HG03442 (cell line): ENCODE measurements around the gene PRICKLE1.

Source experiments
- ATAC-seq: cut with Tn5 transposase; IDR thresholded peaks from one replicate; pipeline ENCODE4 v1.9.1; 2021; ENCODE audit warnings: mild to moderate bottlenecking, moderate library complexity; ENCODE audit not compliant: unreplicated experiment

The PRICKLE1 gene

GRCh38 chr12:42463671-42464070, 125.9 kb downstream of the PRICKLE1 start:
- ATAC-seq = no peak

- ATAC-seq = no peak
Measured at GRCh38 chr12:42462486-42462885, 127.1 kb downstream of the PRICKLE1 start.

GRCh38 chr12:42459336-42459847, 130.2 kb downstream of the PRICKLE1 start:
- no peak for ATAC-seq

GRCh38 chr12:42458575-42458974, 131.0 kb downstream of the PRICKLE1 start:
- no peak for ATAC-seq

GRCh38 chr12:42450248-42450647, 139.3 kb downstream of the PRICKLE1 start:
- no peak for ATAC-seq

- ATAC-seq = no peak
Measured at GRCh38 chr12:42448841-42449240, 140.7 kb downstream of the PRICKLE1 start.

- no peak for ATAC-seq
Measured at GRCh38 chr12:42447371-42447786, 142.2 kb downstream of the PRICKLE1 start.

- no peak for ATAC-seq
Measured at GRCh38 chr12:42446761-42447160, 142.8 kb downstream of the PRICKLE1 start.

GRCh38 chr12:42445891-42446290, 143.7 kb downstream of the PRICKLE1 start:
- ATAC-seq = no peak

- ATAC-seq = no peak
Measured at GRCh38 chr12:42444192-42444943, 145.2 kb downstream of the PRICKLE1 start.

GRCh38 chr12:42442888-42443287, 146.7 kb downstream of the PRICKLE1 start:
- ATAC-seq = no peak

GRCh38 chr12:42442311-42442759, 147.2 kb downstream of the PRICKLE1 start:
- no peak for ATAC-seq

GRCh38 chr12:42440608-42441007, 148.9 kb downstream of the PRICKLE1 start:
- no peak for ATAC-seq

- ATAC-seq = no peak
Measured at GRCh38 chr12:42432517-42433140, 156.9 kb downstream of the PRICKLE1 start.

GRCh38 chr12:42428850-42429249, 160.7 kb downstream of the PRICKLE1 start:
- no peak for ATAC-seq

- no peak for ATAC-seq
Measured at GRCh38 chr12:42426746-42427145, 162.8 kb downstream of the PRICKLE1 start.

- ATAC-seq = peak; percentile 48
Measured at GRCh38 chr12:42422785-42423184, 166.8 kb downstream of the PRICKLE1 start.

GRCh38 chr12:42421844-42422779, 167.4 kb downstream of the PRICKLE1 start:
- ATAC-seq = peak; percentile 97

GRCh38 chr12:42420395-42420794, 169.2 kb downstream of the PRICKLE1 start:
- no peak for ATAC-seq

GRCh38 chr12:42410340-42410739, 179.2 kb downstream of the PRICKLE1 start:
- no peak for ATAC-seq

GRCh38 chr12:42409471-42409870, 180.1 kb downstream of the PRICKLE1 start:
- ATAC-seq = no peak
